Measurements from ENCODE around the gene ARPC4.

ARPC4 gene

DNA sequence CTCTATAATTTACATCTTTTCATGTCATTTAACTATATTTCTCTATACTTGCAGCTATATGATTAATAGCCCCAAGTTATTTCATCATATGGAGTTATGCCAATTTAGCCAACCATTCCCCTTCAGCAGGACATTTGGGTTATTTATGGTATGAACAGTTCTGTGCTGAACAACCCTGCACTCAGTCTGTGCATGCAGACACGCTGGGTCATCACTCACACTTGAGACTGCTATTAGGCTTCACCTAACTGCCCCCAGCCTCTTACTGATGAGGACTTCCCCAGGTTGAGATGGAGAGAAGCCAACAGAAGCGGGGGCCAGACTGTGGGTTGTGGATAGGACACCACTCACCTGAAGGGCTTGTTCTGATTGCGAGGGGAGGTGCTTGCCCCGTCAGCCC, 7.9 kb upstream of the ARPC4 start:
- Histone ChIP-seq H3K27me3 (ENCODE audit: insufficient read depth, low read depth, severe bottlenecking) (no peaks in the 10 kb centered on the region), H3K36me3 (peaks cover 60% of the 10 kb centered on the region), H3K27ac (no peak overlapping the region), H3K9me3 (ENCODE audit: severe bottlenecking) (no peaks in the 10 kb centered on the region), H3K4me3 (ENCODE audit: low read depth, low read length) (no peak overlapping the region)
- TF ChIP-seq, protein P1, sequence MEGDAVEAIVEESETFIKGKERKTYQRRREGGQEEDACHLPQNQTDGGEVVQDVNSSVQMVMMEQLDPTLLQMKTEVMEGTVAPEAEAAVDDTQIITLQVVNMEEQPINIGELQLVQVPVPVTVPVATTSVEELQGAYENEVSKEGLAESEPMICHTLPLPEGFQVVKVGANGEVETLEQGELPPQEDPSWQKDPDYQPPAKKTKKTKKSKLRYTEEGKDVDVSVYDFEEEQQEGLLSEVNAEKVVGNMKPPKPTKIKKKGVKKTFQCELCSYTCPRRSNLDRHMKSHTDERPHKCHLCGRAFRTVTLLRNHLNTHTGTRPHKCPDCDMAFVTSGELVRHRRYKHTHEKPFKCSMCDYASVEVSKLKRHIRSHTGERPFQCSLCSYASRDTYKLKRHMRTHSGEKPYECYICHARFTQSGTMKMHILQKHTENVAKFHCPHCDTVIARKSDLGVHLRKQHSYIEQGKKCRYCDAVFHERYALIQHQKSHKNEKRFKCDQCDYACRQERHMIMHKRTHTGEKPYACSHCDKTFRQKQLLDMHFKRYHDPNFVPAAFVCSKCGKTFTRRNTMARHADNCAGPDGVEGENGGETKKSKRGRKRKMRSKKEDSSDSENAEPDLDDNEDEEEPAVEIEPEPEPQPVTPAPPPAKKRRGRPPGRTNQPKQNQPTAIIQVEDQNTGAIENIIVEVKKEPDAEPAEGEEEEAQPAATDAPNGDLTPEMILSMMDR (IDR thresholded peaks at IDR 0.05; ENCODE audit: low read depth, low read length): no peak
- DNase-seq: no peak

DNA sequence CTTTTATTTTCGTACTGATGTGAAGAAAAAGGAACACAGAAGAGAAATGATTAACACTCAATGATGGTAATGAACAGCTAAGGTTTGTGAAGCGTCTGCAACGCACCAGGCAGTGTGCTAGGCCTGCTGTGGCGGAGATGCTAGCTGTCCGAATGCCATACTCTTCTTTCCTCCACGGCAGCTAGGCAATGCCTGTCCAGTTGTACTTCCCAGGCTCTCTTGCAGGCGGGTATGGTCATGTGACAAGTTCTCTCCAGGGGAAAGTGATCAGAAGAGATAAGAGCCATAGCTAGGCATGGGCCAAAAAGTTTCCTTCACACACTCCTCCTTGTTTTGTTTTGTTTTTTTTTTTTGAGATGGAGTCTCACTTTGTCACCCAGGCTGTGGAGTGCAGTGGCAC, 7.3 kb upstream of the ARPC4 start:
- H3K27ac ChIP-seq: no peak overlapping the region
- TF ChIP-seq, protein P1 (IDR thresholded peaks at IDR 0.05; ENCODE audit: low read depth, low read length): no peak
- H3K27me3 ChIP-seq (ENCODE audit: insufficient read depth, low read depth, severe bottlenecking): no peaks in the 10 kb centered on the region
- no peaks in the 10 kb centered on the region for H3K9me3 ChIP-seq (ENCODE audit: severe bottlenecking)
- H3K36me3 ChIP-seq: peaks cover 67% of the 10 kb centered on the region
- no peak overlapping the region for H3K4me3 ChIP-seq (ENCODE audit: low read depth, low read length)
- DNase-seq: no peak

DNA sequence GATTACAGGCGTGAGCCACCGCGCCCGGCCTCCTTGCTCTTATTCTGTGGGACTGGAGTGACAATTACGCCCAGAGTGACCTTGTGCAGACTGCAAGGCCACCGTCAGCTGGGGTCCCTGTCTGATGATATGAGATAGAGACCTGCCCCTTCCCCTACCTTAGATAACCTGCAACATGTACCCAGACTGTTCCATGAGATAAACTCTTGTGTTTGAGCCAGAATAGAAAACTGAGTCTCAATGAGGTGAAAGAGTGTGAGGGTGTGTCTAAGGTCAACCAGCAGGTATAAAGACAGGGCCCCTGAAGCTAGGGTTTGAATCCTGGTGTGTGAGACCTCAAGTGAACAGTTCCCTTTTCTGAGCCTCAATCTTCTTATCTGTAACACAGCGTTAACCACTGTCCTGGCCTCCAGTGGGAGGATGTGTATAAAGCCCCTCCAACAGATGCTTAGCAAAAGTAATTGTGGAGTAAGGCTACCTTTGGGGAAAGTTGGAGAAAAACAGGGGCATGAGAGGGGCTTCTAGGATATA, 6.6 kb upstream of the ARPC4 start:
- H3K4me3 ChIP-seq (ENCODE audit: low read depth, low read length): no peak overlapping the region
- H3K36me3 ChIP-seq: peaks cover 69% of the 10 kb centered on the region
- H3K9me3 ChIP-seq (ENCODE audit: severe bottlenecking): no peaks in the 10 kb centered on the region
- TF ChIP-seq, protein P1 (IDR thresholded peaks at IDR 0.05; ENCODE audit: low read depth, low read length): no peak
- DNase-seq: no peak
- H3K27me3 ChIP-seq (ENCODE audit: insufficient read depth, low read depth, severe bottlenecking): no peaks in the 10 kb centered on the region
- no peak overlapping the region for H3K27ac ChIP-seq

DNA sequence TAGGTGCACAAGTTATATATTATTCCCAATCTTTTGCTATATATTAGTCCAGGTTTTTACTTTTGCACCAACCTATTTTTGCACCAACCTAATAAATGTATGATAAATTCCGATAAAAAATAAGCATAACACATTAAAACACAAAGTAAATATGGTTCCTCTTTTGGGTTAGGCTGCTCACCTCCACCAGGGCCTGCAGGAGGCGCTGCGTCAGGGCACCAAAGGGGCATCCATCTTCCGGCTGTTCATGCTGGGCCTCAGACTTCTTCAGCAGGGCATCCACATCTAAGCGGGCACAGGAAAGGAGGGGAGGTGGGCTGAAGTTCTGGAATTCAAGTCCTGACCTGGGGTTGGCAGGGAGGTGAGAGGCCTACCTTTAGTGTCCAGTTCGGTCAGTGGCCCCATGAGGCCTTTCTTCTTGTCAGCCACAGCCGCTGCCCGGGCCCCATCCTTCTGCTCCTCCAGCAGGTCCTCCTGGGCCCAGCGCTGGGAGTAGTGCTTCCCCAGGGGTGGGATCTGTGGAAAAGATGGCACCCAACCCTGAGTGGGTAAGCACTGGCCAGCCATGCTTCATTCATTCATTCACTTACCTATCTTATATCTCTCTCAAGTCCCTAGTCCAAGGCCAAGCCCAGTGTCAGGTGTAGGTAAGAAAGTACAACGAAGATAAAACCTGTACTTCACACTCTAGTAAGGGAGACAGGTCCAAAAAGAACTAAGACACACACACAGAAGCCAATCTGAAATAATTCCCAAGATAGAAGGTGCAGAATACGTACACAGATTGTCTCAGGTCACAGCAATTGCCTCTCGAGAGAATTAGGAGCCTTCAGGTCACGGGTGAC, 5.8 kb upstream of the ARPC4 start:
- no peak for DNase-seq
- Histone ChIP-seq H3K36me3 (peaks cover 67% of the 10 kb centered on the region), H3K27me3 (ENCODE audit: insufficient read depth, low read depth, severe bottlenecking) (no peaks in the 10 kb centered on the region), H3K4me3 (ENCODE audit: low read depth, low read length) (no peak overlapping the region), H3K27ac (no peak overlapping the region), H3K9me3 (ENCODE audit: severe bottlenecking) (no peaks in the 10 kb centered on the region)
- TF ChIP-seq, protein P1 (IDR thresholded peaks at IDR 0.05; ENCODE audit: low read depth, low read length): peak; percentile 72

DNA sequence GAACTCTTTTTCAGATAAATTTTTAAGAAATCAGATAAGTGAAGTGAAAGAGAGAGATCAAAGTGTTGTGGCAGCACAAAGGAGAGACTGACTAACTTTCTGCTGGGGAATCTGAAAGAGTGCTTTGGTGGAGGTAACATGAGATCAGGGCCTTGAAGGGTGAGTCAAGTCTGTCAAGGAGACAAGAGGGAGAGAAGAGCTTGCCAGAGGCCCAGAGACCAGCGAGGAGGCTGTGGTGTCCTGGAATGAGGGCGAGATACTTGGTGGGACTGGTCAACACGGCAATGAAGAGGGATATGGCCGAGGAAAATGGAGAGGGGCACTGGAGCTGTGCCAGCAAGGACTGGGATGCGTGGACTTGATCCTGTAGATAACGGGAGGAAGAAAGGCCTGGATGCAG, 5.2 kb upstream of the ARPC4 start:
- H3K27me3 ChIP-seq (ENCODE audit: insufficient read depth, low read depth, severe bottlenecking): no peaks in the 10 kb centered on the region
- H3K27ac ChIP-seq: no peak overlapping the region
- DNase-seq: no peak
- peaks cover 62% of the 10 kb centered on the region for H3K36me3 ChIP-seq
- TF ChIP-seq, protein P1 (IDR thresholded peaks at IDR 0.05; ENCODE audit: low read depth, low read length): no peak
- no peaks in the 10 kb centered on the region for H3K9me3 ChIP-seq (ENCODE audit: severe bottlenecking)
- no peak overlapping the region for H3K4me3 ChIP-seq (ENCODE audit: low read depth, low read length)
